ELR (cell line): ENCODE measurements around the gene DOCK1.

Experiments used
- DNase-seq: peaks from one replicate; pipeline ENCODE4 v3.0.0-alpha.2; 2015; ENCODE audit warnings: low read depth

The DOCK1 gene

DNA sequence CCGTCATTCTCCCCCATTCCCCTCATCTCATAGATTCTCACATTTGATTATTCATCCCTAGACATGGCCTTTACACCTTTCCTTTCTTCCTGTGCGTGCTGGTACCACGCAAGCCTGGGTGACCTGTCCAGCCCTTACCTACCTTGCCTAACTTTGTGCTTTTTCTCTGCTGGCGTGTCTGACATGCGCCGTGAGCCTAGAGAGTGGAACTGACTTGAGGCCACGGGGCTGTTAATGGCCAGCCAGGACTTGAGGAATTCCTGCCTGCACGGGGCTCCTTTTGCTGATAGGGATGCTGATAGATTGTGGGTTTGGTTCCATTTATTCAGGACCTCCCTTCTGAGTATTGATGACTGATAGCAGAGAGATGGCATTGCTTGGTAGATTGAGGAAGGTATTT, 134.2 kb downstream of the DOCK1 start:
- DNase-seq = no peak

DNA sequence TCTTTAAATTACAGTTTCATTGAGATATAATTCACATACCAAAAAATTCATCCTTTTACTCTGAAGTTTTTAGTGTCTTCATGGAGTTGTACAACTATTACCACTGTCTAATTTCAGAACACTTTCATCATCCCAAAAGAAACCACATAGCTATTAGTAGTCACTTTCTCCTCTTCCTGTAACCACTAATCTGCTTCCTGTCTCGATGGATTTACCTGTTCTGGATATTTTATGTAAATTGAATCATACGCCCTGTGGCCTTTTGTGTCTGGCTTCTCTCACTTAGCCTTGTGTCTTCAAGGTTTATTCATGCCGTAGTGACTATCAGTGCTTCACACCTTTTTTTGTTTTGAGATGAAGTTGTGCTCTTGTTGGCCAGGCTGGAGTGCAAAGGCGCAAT, 135.5 kb downstream of the DOCK1 start:
- peak; percentile 17 for DNase-seq

DNA sequence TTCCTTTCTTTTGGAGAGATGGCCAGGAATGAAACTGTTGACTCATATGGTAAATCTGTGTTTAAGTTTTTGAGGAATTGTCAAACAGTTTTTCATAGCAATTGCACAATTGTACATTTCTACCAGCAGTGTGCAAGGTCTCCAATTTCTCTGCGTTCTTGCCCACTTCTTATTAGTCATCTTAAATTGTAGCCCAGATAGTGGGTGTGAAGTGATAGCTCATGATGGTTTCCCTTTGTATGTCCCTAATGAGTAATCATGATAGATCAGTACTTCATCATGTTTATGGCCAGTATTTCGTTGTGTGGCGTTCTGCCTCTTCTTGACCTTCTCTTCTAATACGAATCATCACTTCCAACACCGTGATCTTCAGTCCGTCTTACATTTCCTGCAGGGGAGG, 136.3 kb downstream of the DOCK1 start:
- DNase-seq = peak; percentile 88

DNA sequence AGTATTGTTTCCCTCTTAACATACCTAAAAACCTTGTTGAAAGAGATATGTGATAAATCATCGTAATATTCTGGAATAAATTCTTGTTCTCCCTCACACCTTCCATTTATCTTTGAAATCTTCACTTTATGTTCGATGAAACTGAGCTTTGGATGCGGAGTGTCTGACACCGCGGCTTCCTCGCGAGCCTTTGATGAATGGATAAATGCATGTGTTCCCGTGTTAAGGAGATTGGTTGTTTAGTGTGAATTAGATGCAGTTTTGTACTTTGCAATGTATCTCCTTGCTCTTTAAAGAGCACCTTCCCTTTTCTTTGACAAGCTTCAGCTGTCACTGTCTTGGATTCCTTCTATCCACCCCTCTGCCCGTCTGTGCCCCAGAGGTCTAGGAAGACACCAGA, 138.1 kb downstream of the DOCK1 start:
- no peak for DNase-seq

DNA sequence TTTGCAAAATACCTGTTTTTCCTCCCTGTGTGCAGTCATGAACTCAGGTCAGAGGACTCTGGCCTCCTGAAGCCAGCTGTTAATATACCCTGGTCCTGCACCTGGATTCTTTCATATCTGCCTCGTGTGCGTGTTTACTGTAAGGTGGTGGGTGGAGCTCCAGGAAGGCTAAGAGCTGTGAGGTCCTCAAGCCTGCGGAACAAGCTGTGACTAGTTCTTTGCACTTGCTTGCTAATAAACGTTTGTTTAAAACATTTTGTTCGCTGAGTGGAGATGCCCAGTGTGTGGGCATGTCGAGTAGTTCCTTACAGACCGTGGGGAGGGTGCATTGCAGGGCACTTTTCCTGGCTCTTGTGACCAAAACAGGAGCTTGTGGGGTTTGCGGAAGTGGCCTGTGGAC, 139.0 kb downstream of the DOCK1 start:
- DNase-seq = no peak

DNA sequence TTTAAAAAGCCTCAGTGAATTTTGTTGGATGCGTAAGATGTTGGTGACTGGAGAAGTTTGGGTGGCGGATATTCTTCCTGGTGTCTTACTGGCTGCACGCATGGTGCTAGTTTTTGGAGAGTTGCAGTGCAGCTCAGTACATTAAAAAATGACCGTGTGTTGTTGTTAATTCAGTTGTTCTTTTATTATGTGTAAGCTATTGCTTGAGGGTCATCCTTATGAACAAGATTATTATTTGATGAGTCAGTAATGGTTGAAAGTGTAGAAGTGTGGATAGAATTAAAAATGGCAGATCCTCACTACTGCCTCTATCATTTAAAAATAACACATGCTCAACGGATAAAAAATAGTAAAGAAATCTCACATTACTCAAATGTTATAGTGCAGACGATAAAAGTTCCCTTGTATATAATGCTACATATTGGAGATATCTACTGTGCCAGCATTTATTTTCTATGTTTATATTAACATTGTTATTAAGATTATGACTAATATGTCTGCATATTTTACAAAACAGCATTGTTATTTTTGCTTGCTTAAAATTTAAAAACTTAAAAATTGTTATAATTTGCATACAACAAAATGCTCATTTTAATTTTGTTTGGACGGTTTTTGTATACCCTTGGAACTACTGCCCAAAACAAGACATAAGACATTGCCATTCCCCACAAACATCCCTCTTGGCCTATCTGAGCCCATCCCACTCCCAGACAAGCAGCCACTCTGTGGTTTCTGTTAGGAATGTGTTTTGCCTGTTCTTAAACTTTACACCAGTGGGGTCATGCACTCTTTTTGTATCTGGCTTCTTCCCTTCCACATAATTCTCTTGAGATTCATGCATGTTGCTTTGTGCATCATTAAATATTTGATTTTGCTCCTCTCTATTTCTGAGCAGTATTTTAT, 142.0 kb downstream of the DOCK1 start:
- peak; percentile 8 for DNase-seq

DNA sequence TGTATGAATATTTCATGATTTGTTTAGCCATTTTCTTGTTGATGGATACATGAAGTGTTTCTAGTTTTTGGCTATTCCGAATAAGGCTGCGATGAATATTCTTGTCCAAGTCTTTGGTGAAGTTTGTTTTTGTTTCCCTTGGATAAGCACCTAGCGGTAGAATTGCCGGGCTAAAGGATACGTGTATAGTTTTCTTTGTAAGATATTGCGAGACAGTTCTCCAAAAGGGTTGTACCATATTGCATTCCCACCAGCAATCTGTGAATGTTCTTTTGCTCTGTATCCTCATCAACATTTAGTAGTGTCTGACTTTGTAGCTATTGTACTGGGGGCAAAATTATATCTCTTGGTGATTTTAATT, 142.6 kb downstream of the DOCK1 start:
- no peak for DNase-seq

DNA sequence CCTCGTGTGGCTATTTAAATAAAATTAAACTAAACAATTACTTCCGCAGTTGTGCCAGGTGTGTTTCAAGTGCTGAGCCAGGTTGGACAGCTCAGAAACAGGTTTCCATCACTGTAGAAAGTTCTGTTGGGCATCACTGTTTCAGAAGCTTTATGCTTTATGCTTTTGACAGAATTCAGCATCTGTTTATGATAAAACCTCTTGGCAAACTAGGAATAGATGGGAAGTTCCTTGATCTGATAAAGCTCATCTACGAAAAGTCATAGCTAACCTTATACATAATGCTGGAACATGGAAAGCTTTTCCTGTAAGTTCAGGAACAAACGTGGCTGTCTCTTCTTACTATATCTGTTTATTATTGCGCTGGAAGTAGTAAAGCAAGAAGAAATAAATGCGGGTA, 143.4 kb downstream of the DOCK1 start:
- DNase-seq = no peak

DNA sequence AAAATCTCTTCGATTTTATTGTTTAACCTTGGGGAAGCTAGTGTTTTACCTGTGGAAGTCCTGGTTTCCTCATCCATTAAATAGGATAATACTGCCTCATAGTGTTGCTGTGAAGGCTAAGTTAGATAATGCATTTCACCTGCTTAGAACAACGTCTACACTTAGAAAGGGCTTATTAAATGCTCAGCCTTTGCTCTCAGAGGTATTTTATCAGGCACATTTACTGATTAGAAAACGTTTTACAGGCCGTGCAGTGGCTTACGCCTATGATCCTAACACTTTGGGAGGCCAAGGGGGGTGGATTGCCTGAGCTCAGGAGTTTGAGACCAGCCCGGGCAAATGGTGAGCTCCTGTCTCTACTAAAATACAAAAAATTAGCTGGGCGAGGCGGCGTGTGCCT, 146.8 kb downstream of the DOCK1 start:
- DNase-seq = no peak

DNA sequence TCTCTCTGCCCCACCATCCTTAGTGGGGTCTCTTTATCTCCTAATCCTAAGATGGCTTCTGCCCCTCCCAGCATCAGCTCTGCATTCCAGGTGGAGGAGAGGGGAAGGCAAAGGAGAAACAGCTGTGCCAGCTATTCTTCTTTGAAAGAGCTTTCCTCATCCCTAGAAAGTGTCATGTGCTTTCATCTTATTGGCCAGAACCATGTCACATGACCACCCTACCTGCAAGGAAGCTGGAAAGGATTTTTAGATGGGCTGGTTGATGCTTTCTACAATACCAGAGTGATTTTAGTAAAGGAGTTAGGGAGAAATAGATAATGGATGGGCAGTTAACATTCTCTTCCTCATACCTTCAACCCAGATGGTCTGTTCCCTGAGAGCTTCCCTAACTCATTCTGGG, 150.0 kb downstream of the DOCK1 start:
- DNase-seq = no peak

DNA sequence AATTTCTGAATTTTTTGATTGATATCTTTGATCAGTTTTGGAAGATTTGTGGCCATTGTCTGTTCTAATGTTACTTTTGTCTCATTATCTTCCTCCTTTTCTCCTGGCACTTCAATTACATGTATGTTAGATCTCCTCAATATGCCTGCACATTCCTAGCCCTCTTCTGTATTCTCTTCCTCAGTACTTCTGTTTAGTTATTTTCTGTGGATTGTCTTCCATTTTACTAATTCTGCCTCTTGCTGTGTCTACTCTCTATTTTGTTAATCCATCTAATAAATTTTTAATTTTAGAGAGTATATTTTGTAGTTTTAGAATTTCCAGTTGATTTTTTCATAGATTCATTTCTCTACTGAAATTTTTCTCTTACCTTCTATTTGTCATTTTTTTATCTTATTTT, 154.1 kb downstream of the DOCK1 start:
- DNase-seq = no peak

DNA sequence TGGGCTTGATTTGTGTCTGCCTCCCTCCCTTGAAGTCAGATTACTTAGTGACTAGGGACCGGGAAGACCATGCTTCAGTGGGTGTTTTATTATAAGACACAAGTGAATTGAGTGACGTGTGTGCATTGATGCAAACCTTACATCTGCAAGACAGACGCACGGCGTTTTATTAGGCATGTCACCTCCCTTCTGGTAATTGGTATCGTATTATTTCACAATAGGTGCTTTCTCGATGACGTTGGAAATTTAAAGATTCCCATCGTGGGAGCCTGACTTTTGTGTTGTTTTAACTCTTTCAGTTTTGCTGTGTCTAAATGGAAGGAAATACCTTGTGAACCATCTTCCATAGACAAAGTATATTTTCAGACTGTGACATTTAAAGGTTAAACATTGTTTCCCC, 158.5 kb downstream of the DOCK1 start:
- no peak for DNase-seq

DNA sequence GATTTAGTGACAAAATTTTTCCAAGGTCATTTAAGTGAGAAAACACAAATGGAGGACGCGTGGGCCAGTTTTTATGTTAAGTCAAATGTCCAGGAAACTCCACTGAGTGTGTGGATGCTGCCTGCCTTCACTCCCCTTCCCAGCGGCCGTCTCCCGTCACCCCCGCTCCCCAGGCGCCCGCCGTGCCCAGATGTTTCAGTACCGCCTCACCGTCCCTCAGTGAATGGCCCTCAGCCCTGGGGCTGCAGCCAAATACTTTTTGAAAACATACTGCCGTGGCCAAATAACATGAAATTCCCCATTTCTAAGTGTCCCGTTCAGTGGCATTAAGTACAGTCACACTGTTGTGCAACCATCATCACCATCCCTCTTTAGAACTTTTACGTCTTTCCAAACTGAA, 159.2 kb downstream of the DOCK1 start:
- no peak for DNase-seq

DNA sequence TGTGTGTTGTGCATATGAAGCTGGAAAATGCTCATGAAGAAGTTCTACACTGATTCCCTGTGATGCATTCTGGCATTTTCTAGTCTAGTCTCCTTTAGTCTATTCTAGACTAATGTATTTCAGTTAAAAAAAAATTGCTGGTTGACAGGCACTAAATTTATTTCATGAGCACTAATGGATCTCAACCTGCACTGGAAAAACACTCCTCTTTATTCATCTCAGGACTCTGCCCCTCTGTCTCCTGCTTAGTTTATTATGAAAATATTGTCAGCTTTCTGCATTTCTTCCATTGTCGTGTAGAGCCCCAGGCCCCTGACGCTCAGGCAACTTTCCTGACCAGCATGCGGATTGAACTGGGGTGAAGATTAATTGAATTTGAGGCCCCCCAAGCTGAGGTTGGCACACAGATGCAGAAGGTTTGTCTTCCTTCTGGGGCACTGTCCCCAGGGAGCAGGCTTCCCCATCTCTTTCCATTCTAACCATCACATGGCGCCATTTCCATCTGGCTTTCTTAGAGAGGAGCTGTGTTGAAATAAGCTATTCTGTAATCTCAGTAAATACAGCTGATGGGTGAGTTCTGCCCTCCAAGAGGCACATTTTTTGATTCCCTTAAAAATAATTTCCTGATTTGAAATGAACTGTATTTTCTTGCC, 162.4 kb downstream of the DOCK1 start:
- no peak for DNase-seq

DNA sequence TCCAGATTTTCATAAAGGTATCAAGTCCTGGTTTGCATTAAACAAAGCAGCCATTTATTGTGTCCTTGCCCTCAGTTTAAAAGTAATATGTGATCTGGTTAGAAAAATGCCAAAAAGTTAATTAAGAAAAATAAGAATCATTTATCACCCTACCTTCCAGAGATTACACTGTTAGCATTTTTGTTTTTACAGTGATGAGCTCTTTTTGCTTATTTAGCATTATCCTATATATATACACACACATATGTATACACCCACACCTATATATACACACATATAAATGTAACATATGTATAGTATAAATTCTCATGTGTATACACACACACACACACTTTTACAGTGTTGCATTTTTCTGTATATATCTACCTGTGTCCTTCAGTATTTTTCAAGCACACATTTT, 163.3 kb downstream of the DOCK1 start:
- no peak for DNase-seq

DNA sequence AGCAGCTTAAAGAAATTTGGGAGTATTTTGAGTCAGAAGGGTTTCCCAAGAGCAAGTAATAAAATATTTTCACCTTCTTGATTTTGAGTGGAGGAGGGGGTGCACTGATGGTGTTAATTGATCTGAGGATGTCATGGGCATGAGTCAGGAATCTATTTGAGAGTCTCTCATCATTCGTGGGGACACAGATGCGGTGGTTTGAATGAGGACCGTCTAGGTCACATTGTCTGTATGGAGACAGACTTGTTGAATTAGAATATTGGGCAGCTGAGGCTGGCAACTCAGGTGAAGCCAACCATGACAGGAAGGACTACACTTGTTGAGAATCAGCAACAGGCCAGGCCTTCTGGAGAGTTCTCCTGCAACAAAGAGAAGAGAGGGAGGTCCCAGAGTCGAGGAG, 164.2 kb downstream of the DOCK1 start:
- DNase-seq = no peak

DNA sequence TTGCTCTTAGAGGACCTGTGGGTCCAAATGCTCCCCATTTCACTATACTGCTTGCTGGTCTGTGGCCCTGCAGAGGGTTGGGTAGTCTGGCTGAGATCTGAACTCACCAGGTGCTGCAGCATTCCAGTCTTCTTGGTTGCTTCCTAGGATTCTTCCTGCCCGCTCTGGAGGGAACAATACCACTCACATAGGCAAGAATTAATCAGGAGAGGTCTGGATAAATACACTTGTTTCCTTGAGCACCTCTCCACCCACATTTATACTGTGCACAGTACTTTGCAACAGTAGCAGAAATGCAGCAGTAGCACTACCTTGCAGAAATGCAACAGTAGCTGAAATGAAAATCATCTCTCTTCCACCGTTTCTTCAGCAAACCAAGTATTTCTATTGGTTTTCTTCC, 165.9 kb downstream of the DOCK1 start:
- no peak for DNase-seq

DNA sequence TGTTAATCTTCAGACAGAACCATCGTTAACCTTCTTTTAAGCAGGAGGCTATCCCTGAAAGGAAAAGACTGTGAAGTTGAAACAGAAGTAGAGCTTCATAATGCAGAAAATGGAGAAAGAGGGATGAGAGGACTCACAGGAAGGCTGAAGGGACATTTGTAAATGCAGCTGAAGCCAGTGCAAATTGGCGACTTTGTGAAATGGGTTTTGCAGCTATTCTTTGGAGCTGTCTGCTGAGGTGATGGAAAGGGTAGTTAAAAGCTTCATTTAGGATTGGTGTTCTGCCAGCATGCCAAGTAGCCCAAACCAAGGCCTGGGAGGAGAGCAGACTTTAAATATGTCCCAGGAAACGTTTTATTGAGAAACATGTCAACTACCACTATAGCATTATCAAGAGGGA, 168.4 kb downstream of the DOCK1 start:
- DNase-seq = no peak

DNA sequence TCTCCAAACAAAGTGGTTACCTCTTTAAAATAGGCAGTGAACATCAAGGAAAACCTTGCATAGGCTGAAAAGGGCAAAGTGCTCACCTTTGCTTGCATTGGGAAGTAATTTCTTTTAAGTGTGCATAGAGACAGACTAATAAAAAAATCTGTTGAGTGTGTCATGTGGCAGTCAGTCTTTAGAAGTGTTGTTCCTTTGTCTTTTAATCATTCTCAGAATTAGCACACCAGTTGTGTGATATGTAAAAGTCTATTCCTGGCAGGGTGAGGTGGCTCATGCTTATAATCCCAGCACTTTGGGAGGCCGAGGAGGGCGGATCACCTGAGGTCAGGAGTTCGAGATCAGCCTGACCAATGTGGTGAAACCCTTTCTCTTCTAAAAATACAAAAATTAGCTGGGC, 174.2 kb downstream of the DOCK1 start:
- no peak for DNase-seq

DNA sequence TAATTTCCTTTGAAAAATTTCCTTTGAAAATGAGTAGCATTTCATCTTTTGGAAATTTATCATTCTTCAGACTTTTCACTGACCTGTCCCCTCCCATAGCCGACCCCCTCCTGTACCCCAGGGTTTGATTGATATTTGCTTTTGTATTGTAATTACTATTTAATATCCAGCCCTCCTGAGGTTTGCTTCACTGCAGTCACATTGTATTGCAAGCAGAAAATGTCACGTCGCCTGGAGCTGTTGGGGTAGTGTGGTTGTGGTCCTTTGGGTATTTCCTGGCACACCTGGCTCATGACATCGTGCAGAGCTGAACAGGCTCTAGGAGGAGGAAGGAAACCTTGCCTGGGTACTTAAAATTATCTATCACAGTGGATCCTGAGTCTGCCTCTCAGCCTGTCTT, 175.1 kb downstream of the DOCK1 start:
- no peak for DNase-seq

DNA sequence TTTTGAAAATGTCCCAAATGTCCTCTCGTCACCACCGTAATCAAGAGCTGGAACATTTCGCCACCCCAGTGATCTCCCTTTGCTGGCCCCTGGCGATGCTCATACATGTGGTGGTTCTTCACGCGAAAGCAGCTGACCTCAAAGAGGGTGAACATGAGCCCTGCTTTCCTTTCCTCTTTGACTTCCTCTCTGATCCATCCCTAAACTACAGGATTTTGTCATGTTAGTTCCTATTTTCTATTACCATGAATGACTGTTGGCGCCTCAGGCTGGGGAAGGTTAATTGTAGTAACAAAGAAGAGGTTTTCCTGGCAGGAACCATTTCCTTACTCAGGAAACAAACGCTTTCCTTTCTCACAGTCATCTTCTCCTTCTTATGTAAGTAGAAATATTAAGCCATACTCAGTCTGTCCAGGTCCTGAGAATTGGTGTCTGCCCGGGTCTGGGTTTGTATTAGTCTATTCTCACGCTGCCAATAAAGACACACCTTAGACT, 176.7 kb downstream of the DOCK1 start:
- DNase-seq = no peak

DNA sequence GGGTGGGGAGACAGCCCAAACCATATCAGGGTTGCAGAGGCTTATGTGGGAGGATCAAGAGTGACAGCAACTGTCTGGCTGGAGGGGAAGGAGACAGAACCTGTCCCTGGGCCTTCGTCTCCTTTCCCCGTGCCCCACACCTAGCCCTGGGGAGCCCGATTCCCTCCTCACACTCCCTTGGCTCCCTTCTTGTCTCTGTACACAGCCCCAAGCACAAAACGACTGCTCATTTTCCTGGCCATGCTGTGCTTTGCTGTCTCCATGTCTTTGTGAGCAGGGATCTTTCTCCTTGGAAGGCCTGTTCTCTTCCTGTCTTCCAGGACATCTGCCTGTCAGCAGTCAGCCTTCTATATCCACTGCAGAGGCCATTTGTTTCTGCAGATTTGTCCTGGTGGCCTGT, 177.4 kb downstream of the DOCK1 start:
- no peak for DNase-seq

DNA sequence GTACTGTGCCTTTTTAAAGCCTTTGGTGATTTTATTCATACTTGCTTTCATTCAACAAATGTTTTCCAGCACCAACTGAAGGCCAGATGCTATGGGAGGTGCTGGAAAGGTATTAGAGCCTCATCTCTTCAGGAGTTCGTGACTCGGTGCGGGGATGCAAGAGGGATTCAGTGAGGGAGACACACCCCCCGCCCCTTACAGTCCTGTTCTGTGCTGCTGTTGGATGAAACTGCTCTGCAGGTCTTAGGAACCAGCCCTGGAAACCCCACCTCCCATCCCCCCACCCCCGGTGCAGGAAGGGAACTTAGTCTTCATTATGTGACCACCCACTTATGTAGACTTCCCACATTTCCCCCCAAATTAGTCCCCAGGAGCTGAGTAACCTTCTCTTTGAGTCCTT, 180.7 kb downstream of the DOCK1 start:
- DNase-seq = no peak

DNA sequence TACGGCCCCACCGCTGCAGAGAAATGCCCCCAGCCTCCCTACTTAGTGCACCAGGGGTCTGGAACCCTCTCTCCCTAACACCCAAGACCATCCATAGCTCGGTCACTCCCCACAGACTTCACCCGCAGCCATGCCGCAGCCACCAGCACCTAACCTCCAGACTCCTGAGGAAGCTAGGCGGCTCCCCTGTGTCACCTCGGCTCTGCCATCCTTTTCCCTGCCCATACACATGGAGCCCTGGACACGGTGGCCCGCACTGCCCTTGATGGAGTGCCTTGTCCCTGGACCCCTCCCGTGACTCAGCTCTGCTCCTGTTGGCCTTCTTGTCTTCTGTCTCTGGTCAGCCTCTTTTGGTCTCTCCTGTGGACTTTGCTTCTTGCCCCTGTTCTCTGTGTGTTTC, 183.7 kb downstream of the DOCK1 start:
- DNase-seq = no peak
